ENCODE measurements around the gene PLA2G4D.

The PLA2G4D gene

DNA sequence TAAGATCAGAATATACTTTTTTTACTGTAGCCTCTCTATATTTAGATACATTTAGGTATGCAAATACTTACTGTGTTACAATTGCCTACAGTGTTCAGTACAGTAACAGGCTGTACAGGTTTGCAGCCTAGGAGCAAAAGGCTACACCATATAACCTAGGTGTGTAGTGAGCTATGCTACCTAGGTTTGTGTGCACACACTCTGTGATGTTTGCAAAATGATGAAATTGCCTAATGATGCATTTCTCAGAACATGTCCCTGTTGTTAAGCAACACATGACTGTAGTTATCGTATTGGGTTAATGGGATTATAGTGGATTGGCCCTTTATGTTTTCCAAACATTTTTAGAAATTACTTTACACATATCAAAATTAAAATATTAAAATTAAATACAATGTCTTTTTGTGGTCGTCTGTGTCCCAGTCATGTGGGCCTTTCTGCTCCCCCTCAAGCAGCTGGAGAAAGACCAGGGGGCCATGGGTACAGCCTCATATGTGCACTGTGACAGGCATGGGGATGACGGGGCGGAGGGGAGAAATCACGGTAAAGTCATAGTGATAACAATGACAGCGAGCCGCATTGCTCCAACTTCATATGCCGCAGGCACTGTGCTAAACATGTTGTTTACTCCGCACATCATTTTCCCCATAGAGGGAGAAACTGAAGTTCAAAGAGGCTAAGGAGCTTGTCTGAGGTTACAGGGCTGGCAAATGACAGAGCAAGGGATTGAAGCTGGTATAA is 46.1 kb downstream of the PLA2G4D start:
- no peak for DNase-seq

DNA sequence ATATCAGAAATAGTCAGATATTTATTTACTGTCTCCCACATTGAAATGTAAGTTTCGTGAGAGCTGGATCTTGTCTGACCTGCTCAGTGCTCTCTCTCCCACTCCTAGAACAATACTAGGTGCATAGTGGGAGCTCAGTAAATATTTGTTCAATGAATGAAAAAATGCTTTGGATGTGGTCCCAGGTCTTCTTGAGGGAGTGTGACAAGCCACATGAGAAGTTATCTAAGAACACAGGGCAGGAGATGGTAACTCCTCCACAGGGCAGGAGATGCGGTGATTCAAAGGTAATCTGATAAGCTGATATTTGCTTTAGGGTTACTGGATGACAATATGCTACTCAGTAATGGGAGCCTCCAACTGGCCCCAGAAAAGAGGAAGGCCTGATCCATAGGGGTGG is 47.8 kb downstream of the PLA2G4D start:
- DNase-seq, result no peak

DNA sequence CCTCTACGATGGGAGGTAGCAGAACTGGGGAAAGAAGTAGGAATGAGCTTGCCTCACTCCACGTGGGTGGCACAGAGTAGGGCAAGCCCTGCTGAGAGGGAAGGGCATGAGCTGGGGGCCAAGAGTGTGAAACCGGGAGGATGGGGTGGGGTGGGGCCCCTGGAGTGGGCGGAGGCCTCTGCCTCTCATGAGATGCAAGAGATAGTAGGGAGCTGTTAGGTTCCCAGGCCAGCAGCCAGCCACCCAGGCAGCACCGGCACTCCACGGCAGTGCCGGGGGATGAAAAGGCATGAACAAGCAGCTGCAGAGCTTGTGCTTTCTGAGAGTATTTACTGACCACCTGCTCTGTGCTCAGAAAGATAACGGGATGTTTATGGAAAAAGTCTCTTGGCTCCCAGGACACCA is 49.1 kb downstream of the PLA2G4D start:
- DNase-seq, result no peak

DNA sequence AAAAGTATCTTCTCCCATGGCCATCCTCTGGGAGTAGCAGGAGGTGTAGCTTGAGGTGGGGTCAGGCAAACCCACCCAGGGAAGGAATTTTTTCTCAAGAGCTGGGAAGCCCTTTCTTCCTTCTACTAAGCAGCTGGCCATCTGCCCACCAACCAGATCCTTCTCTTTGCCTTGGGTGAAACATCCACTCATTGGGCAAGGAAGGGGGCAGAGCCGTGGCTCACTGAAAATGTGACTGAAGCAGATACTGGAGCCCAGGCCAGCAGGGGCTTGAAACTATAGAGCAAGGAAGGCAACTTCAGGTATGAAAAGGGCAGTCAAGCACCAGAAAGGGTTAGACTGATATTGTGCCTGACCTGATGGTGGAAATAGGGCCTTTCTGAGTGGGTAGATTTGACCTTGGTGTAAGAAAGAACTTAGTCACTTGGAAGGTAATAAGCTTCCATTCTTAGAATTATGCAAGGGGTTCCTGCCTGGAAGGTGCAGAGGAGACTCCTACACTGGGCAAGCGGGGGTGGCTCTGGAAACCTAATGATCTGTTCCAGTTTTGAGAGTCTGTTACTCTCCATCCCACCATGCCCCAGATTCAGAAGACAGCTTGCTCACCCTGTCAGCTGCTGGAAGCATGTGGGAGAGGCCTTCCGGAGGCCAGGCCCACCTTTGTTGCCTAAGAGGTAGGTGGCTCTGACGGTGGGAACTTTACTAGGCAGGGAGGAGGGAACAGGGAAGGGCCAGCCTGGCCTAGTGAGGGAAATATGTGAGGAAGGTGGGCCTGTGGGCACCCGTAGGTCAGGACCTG is 51.6 kb downstream of the PLA2G4D start:
- DNase-seq, result no peak

DNA sequence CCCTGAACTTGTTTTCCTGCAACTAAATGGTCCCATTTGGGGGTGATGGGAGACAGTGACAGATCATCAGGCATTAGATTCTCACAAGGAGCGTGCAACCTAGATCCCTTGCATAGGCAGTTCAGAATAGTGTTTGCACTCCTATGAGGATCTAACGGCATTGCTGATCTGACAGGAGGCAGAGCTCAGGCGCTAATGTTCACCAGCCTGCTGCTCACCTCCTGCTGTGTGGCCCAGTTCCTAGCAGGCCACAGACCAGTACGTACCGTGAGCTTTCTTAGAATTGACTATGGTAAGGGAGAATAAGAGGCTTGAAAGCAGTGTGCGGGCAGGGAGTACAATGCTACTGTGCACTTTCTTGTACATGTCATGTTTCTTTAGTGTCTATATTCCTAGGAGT is 56.0 kb downstream of the PLA2G4D start:
- no peak for DNase-seq

DNA sequence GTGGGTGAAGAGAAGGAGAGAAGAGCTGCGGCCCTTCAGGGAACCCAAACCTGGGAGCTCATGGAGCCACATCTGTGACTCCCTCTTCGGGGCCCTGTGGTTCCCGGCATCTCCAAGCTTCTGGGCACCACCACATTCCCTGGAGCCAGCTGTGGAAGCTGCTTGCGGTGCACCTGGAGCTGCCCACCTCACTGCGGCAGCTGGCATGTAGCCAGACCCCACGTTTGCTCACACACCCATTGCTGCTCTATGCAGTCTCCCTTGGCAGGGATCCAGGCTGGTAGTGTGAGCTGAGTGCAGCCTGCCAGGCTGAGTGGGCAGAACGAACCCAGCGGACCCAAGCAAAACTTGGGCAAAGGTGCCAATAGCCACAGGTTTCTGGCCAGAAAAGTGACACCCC is 56.7 kb downstream of the PLA2G4D start:
- DNase-seq, result no peak

DNA sequence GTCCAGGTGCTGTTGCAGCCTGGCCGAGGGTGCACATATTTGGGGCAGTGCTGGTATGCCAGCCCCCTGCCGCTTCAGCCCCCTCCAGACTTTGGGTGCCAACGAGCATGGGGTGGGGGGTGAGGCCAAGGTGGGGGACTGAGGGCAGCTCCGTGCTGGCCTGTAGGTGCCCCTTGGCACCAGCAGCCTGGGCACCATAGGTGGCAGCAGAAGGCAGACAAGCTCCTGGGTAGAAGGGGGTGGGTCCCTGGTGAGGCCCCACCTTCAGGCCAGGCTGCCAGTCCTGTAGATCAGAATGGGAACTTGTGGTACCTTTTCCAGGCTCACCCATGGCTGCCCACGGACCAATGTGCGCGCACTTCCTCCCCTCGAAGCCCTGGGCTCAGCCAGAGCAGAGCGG is 57.4 kb downstream of the PLA2G4D start:
- DNase-seq, result no peak

DNA sequence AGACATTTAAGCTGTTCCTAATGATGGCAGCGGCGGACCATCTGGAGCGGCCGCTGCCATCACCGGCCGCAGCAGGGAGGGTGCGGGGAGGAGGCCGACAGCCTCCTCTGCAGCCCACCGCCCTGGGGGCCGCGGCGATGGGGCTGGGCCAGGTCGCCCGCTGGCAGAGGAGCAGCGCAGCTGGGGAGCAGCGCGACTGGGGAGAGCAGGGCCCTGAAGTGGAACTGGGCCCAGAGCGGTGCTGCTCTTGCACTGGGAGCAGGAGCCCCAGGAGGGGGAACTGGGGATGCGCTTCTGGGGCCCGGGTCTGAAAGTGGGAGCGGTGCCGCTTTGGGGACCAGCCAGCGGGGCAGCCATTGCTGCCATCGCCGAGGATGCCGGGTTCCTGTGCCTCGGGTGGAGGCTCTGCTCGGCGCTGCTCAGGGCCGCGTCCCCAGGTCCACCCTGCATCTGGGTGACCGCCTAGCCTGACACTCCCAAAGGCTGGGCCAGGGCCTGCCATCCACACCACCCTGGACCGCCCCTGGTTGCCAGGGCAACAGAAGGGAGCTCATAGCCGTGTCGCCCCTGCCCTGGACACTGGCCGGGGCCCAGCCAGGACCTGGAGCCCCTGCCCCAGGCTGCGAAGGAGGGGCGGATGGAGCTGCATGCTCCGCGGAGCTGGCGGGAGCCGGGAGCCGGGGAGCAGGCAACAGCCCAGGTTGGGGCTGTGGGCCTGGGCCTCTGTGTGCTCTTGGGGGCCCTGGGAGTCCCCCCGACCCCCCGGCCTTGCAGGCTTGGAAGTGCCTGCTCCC is 58.1 kb downstream of the PLA2G4D start:
- DNase-seq, result no peak

DNA sequence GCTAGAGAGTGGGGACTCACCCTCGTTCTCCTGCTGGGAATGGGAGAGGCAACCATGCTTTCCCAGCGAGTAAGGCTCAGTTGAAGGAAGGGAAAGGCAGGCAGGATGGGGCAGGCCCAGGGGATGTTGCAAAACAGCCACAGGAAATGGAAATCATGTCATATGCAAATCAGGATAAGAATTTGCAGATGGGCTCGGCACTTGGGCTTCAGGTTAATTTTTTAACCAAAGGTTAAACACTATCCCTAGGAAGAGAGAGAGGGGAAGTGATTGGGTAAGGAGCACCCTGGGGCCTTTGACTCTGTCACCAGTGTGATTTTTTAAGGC is 59.0 kb downstream of the PLA2G4D start:
- DNase-seq, result no peak

DNA sequence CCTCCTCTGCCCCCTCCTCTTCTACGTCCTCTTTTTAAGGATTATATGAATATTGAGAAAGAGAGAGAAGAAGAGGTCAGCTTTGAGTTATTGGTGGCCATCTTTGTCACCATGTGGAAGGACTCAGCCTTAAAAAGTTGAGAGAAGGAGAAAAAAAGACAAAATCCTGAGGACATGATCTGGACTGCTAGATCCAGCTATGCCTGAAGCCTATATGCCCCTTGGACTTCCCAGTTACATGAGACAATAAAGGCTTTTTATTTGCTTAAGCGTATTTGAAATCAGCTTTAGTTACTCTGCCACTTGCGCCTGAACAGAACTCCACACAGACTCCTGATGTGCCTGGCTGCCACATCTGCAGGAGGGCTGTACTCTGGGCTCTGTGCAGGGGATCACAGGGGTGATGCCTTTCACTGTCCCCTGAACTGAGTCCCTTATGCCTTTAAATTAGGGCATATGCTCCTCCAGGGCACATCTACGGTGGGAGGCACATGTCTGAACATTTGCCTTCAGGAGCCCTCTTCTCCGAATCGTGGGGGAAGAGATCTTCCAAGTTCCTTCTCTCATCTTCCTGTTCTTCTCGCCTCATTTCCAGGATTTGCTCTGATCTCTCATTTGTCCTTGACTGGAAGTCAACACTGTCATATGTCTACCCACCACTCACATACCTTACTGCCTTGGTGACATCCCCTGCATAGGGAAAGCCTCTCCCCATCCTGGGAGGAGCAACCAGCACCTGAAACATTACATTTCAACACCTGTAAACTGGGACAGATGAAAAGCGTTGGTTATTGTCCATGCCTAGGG is 59.5 kb downstream of the PLA2G4D start:
- DNase-seq, result no peak

DNA sequence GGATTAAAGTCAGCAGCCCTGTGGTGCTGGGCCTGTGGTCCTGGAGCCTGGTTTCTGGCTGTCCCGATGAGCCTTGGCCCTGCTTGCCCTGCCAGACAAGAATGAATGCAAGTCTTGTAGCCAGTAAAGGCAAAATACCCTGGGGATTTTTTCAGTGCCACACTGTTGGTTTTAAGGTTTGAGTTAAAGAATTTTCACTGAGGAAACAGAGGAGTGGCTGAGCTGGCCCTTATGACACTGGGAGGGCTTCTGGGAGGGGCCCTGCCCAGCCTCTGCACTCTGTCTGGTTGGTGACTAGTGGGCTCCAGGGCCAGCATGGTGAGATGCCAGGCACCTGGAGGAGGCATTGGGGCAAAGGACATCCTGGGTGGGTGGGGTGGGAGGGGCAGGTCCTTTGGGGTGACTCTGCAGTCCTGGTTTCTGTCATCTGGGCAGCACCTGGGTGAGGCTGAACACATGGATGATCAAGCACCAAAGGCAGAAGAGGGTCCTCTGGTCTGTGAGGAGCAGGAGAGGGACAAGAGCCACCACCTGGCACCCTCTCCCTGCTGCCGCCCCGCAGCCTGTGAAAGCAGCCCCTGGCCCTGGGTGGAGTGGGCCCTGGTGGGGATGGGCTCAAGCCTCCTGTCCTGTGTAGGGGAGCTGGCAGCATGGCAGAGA is 61.0 kb downstream of the PLA2G4D start:
- DNase-seq, result no peak

DNA sequence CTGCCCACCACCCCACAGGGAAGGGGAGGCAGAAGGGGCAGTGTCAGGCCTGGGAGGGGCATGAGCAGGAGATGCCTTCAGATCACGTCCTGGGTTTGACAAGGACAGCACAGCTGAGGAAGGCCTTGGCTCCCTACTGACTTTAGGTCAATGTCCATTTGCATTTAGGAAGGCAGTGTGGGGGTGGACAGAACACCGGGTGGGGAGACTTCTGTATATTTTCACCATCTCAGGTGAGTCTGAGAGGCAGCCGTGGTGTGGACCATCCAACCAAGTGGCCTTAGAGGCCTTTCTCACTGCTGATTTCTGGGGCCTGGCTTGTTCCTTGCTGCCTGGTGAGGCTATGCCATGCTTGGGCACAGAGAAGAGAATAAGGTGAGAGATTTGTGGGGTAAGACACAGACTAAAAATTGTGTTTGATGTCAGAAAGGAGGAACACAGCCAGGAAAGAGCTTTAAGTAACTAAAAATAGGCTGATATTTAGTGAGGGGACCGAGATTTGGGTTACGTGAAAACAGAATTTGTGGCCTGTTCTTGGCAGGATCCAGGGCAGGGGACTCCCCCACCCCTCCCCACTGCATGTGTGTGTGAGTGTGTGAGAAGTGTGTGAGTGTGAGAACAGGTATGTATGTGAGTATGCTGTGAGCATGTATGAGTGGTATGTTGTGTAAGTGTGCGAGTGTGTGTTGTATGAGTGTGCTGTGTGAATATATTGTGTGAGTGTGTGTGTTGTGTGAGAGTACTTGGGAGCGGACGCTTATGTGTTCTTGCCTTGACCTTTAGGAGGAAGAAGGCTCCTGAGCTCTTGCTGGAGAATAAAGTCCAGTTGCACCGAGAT is 61.8 kb downstream of the PLA2G4D start:
- no peak for DNase-seq

DNA sequence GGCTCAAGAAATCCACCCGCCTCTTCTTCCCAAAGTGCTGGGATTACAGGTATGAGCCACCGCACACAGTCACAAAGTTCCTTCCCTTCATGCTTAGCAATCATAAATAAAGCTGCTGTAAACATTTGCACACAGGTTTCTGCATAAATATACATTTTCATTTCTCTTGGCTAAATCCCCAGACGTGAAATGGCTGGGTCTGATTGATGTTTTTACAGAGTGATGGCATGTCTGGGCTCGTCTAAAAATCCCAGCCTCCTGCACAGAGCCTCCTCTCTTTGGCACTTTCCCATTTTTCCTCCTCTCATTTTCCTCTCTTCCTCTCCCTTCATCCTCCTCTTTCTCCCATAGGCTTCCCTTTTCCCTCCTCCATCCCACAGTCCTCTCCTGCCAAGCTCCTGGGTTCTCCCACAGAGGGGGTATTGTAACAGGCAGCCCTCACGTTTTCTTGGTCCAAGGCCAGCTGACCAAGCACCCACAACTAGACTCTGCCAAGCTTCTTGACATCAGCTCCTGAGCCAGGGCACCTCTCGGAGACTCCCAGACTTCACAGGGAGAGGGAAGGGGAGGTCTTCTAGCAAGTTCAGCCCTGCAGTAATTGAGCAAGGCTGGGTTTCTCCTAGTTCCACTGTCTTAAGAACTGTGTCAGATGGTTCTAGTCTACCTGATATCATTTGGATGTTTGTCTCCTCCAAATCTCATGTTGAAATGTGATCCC is 63.0 kb downstream of the PLA2G4D start:
- DNase-seq, result no peak

DNA sequence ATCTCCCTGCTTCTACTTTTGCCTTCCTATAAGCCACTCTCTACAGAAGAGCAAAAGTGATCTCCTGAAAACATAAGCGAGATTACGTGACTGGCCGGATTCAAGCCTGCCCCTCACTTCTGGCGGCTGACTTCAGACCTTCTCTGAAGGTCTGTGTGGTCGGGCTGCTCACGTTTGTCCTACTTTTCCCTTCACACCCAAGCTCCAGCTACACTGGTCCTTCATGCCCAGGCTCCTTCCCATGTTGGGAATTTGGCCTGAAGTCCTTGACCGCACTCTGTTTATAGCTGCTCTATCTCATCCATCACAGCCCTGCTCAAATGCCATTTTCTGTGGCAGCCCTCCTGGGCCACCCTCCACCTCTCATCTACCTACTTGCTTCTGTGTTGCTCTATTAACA is 66.8 kb downstream of the PLA2G4D start:
- no peak for DNase-seq

DNA sequence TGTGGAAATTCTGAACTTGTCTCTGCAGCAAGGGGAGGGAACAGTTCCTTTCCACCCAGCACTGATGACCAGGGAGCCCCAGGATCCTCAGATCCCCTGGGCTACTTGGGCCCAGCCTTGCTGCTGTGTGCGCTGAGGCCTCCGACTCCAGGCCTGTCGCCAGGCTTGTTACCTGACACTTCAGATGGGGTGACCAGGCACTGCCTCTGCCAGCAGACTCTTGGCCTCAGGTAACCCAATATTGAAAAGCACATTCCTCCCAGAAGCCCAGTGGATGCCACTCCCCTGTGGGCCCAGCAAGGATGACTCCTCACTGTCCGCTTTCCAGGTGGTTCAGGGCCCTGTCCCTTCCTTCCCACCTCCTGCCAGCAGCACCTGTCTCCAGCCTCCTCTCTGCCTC is 70.1 kb downstream of the PLA2G4D start:
- no peak for DNase-seq

DNA sequence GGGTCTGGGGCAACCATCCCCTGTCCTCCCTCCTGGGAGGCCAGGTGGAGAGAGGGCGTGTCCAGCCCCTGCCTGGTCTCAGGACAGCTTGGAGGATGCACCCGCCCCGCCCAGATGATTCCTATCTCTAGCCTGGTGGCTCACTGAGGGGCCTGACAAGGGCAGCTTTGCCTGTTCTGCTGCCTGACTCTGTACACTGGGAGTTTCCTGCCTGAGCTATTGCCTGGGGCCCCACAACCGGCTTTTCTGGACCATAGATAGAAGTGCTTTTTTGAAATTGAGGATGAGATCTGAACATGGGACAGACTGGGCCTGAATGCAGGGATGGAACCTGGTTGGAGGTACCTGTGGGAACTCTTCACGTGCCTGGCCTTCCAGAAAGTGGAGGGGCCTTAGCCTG is 72.8 kb downstream of the PLA2G4D start:
- DNase-seq, result no peak

DNA sequence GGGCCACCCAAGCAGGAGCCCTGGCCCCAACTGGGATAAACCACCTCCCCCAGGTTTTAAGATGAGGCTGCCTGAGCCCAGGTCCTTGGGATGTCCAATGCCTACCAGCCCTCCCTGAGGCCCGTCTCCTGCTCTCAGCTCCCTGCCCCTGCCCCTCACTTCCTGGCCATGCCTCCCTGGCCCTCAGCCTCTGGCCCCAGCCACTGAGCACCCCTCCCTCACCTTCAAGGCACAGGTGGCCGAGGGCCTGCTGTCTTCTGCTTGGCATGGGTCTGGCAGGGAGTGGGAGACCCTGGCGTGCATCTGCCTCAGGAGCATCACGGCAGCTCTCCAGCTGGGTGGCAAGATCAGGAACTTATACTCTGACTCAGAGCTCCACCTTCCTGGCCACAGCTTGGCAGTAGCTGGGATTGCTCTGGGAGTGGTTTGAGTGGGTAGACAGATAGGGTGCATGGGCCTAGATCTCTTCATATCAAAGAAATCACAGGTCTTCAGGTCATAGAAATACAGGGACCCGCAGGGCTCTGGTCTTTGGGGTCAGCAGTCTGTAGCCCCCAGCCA is 73.6 kb downstream of the PLA2G4D start, which contains the start of gene PLA2G4E:
PLA2G4E (minus strand) TSS at position 330 of the 561 bp plus-strand sequence; CDS start at position 318, 12 bp downstream.
- DNase-seq, result no peak

DNA sequence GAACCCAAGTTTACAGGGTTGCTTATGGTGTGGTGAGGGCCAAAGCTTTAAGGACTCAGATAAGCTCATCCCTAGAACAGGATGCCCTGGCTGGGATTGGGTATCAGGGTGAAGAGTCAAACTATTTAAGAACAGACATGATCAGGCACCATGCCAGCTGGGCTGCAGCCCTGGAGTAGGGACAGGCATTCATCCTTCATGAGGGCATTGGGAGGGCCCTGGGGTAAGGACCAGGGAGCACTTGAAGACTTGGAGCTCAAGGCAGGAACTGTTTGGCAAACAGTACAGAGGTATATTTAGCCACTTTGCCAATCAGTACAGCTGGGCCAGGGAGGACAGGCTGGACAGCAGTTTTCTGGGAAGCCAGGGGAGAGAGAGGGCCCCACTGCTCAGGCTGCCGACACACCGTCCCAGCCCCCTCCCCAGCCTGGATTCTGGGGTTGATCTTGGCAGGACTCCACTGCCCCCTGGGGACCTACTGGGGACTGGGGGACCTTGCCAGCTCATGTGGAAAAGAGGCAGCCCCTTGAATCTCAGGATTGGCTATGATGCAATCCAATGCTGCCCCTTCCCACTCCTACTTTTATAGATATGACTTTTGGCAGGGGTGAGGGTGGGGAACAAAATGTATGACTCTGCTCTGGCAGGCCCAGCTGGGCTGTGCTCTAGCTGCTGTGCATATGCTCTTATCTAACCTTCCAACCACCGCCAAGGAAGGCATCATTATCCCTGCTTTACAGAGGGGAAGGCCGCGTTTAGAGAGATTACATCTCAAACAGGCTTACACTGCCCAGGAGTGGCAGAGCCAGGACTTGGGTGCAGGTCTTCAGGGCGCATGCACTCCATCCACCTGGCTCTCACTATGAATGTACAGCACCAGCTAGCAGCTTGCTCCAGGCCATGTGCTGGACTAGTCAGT is 75.8 kb downstream of the PLA2G4D start:
- DNase-seq, result no peak

All from CD4-positive, alpha-beta T cell treated with Interleukin-17A for 1 hour (primary cell).